Astrocyte (in vitro differentiated cells and primary cell): Measurements from ENCODE around the gene TPRKB. TPM values are rescaled to one million over a fixed set of nuclear protein-coding genes. Genes with fewer than 3 reads are reported as not detected.
"Not testable (repeated sequence)": the region's sequence is repeated elsewhere in the genome, so short reads cannot be mapped to it uniquely, and the experiment has no call there.

ENCODE experiments used
- DNase-seq: peaks from one replicate; pipeline ENCODE4 v3.0.0-alpha.2; 2010; ENCODE audit warnings: low read depth
- FAIRE-seq: peaks from 2 replicates; lab custom pipeline; 2011; peaks lifted over from hg19 to GRCh38; lab: Jason Lieb, UNC
- H2AFZ ChIP-seq: 2 replicates; pipeline ENCODE4 v1.6.0; 2012; ENCODE audit warnings: low read depth, low read length, inconsistent platforms
- H3K27ac ChIP-seq: 2 replicates; pipeline ENCODE4 v1.5.1; 2011; ENCODE audit warnings: low read depth, low read length, inconsistent platforms
- H3K27me3 ChIP-seq: 2 replicates; pipeline ENCODE4 v1.6.0; 2011; ENCODE audit warnings: low read length, inconsistent platforms; ENCODE audit not compliant: insufficient read depth
- H3K36me3 ChIP-seq: 2 replicates; pipeline ENCODE4 v1.5.1; 2011; ENCODE audit warnings: low read length, inconsistent platforms; ENCODE audit not compliant: insufficient read depth
- H3K4me1 ChIP-seq: 2 replicates; pipeline ENCODE4 v1.5.1; 2011; ENCODE audit warnings: low read length, inconsistent platforms; ENCODE audit not compliant: insufficient read depth
- H3K4me2 ChIP-seq: 2 replicates; pipeline ENCODE4 v1.6.0; 2012; ENCODE audit warnings: low read length, inconsistent platforms
- H3K4me3 ChIP-seq: 2 replicates; pipeline ENCODE4 v1.5.1; 2011; ENCODE audit warnings: low read depth, mild to moderate bottlenecking, low read length, inconsistent platforms; ENCODE audit not compliant: insufficient read depth
- H3K79me2 ChIP-seq: 2 replicates; pipeline ENCODE4 v1.6.0; 2012; ENCODE audit warnings: mild to moderate bottlenecking, low read length, inconsistent platforms; ENCODE audit not compliant: insufficient read depth
- H3K9ac ChIP-seq: 2 replicates; pipeline ENCODE4 v1.6.0; 2012; ENCODE audit warnings: mild to moderate bottlenecking, low read length, inconsistent platforms
- H3K9me3 ChIP-seq: 2 replicates; pipeline ENCODE4 v1.5.1; 2012; ENCODE audit warnings: low read depth, mild to moderate bottlenecking, low read length, inconsistent platforms; ENCODE audit not compliant: insufficient read depth
- H4K20me1 ChIP-seq: 2 replicates; pipeline ENCODE4 v1.6.0; 2012; ENCODE audit warnings: low read length, inconsistent platforms; ENCODE audit not compliant: insufficient read depth
- H3K27ac Mint-ChIP-seq: one replicate; pipeline ENCODE4 v1.8.0; 2021; ENCODE audit warnings: mild to moderate bottlenecking, mixed read lengths; ENCODE audit not compliant: unreplicated experiment
- H3K27me3 Mint-ChIP-seq: one replicate; pipeline ENCODE4 v1.8.0; 2021; ENCODE audit warnings: low read depth, mixed read lengths; ENCODE audit not compliant: unreplicated experiment
- H3K36me3 Mint-ChIP-seq: one replicate; pipeline ENCODE4 v1.8.0; 2021; ENCODE audit warnings: low read depth, mixed read lengths; ENCODE audit not compliant: unreplicated experiment
- H3K4me1 Mint-ChIP-seq: one replicate; pipeline ENCODE4 v1.8.0; 2021; ENCODE audit warnings: low read depth, mixed read lengths; ENCODE audit not compliant: unreplicated experiment
- H3K4me3 Mint-ChIP-seq: one replicate; pipeline ENCODE4 v1.8.0; 2021; ENCODE audit warnings: mild to moderate bottlenecking, moderate library complexity, mixed read lengths; ENCODE audit not compliant: unreplicated experiment
- H3K9me3 Mint-ChIP-seq: one replicate; pipeline ENCODE4 v1.8.0; 2021; ENCODE audit warnings: mild to moderate bottlenecking, mixed read lengths; ENCODE audit not compliant: unreplicated experiment
- EZH2 ChIP-seq: IDR thresholded peaks from 2 replicates; pipeline ENCODE4 v1.6.1; 2012; ENCODE audit warnings: mild to moderate bottlenecking, low read length, inconsistent platforms; ENCODE audit not compliant: insufficient read depth
- total RNA-seq: library from RNA; stranded (reverse); gene quantifications from 2 replicates; pipeline ENCODE4 v1.2.1, GENCODE V29; 2021
- TF ChIP-seq, protein P1 (sequence below): IDR thresholded peaks from 2 replicates; pipeline ENCODE4 v1.5.1; 2011; ENCODE audit warnings: low read depth, mild to moderate bottlenecking, inconsistent platforms, low read length, moderate library complexity; ENCODE audit not compliant: insufficient read depth

The TPRKB gene
- total RNA-seq, 1 donor from 2014 or later: 21.3 TPM

DNA sequence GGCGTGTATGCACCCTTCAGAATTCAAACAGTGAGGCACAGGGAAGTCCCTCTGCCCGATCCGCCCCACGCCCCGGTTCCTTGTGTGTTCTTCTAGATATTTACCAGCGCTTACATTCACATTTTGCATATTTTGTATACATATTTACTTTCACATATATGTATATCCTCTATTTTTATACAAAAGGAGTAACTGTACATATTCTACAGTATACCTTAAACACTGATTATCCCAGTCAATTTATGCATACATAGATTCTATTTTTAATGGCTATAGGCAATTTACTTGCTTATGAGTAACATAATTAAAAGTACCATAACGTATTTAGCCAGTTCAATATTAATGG lies 43.1 kb upstream of the TPRKB start:
- Mint-ChIP-seq H3K9me3 (no peaks in the 10 kb centered on the region), H3K4me3 (peak overlapping the region; percentile 99), H3K4me1 (peaks cover 16% of the 10 kb centered on the region), H3K27ac (peak overlapping the region; percentile 99), H3K36me3 (peaks cover 8% of the 10 kb centered on the region), H3K27me3 (no peaks in the 10 kb centered on the region)
- Histone ChIP-seq H3K79me2 (peaks cover 41% of the 10 kb centered on the region), H2AFZ (peak overlapping the region; percentile 95), H4K20me1 (peaks cover 12% of the 10 kb centered on the region), H3K4me3 (peak overlapping the region; percentile 98), H3K36me3 (peaks cover 4% of the 10 kb centered on the region), H3K4me1 (peaks cover 6% of the 10 kb centered on the region), H3K4me2 (peak overlapping the region; percentile 89), H3K9ac (peak overlapping the region; percentile 97), H3K27ac (peak overlapping the region; percentile 92), H3K9me3 (no peaks in the 10 kb centered on the region), H3K27me3 (no peaks in the 10 kb centered on the region)
- DNase-seq: no peak
- FAIRE-seq: no peak
- TF ChIP-seq, protein P1, sequence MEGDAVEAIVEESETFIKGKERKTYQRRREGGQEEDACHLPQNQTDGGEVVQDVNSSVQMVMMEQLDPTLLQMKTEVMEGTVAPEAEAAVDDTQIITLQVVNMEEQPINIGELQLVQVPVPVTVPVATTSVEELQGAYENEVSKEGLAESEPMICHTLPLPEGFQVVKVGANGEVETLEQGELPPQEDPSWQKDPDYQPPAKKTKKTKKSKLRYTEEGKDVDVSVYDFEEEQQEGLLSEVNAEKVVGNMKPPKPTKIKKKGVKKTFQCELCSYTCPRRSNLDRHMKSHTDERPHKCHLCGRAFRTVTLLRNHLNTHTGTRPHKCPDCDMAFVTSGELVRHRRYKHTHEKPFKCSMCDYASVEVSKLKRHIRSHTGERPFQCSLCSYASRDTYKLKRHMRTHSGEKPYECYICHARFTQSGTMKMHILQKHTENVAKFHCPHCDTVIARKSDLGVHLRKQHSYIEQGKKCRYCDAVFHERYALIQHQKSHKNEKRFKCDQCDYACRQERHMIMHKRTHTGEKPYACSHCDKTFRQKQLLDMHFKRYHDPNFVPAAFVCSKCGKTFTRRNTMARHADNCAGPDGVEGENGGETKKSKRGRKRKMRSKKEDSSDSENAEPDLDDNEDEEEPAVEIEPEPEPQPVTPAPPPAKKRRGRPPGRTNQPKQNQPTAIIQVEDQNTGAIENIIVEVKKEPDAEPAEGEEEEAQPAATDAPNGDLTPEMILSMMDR: no peak
- no peak for TF ChIP-seq EZH2

DNA sequence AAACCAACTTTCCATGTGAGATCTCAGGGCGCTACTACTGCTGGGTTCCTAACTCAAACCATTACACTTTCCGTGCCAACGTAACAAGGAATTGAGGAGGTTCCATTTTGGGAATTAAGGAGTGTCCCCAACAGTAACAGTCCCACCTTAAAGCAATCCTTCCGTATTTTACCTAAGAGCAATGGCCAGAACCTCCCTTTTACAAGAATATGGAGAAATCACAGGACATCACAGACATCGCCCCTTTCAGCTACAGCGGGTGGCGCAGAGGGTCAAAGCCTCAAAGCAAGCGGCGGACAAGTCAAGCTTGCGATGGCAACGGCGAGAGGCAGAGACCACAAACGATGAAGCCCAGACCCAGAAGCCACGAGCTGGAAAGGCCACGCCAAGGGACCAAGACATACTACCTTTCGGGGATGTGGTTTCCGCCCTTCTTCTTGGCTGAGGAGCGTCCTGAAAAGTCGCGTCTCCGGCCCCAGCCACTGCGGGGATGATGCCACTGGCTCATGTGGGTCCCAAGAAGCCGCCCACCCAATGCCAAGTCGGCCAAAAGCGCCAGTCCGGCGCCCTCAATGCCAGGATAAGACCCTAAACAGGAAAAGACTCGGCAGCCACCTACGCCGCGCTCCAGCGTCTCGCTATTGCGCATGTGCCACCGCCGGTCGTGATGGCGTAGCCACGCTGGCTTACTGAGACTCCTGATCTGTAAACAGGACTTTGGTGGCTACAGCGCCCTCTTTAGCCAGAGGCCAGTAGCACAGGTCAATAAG lies 42.5 kb upstream of the TPRKB start, which contains the start of gene DUSP11:
TSS of gene DUSP11 (minus strand) at position 637 of the 770 bp plus-strand sequence. CDS start at position 508, 129 bp downstream.
- Mint-ChIP-seq H3K36me3 (peaks cover 11% of the 10 kb centered on the region), H3K9me3 (no peaks in the 10 kb centered on the region), H3K27ac (peak within 1 kb of the TSS; percentile 99), H3K4me3 (peak within 1 kb of the TSS; percentile 99), H3K4me1 (peaks cover 16% of the 10 kb centered on the region), H3K27me3 (no peaks in the 10 kb centered on the region)
- Histone ChIP-seq H4K20me1 (peaks cover 12% of the 10 kb centered on the region), H3K36me3 (peaks cover 9% of the 10 kb centered on the region), H3K4me1 (peaks cover 6% of the 10 kb centered on the region), H3K4me3 (peak within 1 kb of the TSS; percentile 98), H2AFZ (peak within 1 kb of the TSS; percentile 95), H3K27me3 (no peaks in the 10 kb centered on the region), H3K9ac (peak within 1 kb of the TSS; percentile 97), H3K9me3 (no peaks in the 10 kb centered on the region), H3K79me2 (peaks cover 45% of the 10 kb centered on the region), H3K4me2 (peak within 1 kb of the TSS; percentile 89), H3K27ac (peak within 1 kb of the TSS; percentile 92)
- FAIRE-seq: peak; percentile 83
- DNase-seq: peak; percentile 74
- TF ChIP-seq EZH2: no peak
- TF ChIP-seq, protein P1: peak; percentile 93

DNA sequence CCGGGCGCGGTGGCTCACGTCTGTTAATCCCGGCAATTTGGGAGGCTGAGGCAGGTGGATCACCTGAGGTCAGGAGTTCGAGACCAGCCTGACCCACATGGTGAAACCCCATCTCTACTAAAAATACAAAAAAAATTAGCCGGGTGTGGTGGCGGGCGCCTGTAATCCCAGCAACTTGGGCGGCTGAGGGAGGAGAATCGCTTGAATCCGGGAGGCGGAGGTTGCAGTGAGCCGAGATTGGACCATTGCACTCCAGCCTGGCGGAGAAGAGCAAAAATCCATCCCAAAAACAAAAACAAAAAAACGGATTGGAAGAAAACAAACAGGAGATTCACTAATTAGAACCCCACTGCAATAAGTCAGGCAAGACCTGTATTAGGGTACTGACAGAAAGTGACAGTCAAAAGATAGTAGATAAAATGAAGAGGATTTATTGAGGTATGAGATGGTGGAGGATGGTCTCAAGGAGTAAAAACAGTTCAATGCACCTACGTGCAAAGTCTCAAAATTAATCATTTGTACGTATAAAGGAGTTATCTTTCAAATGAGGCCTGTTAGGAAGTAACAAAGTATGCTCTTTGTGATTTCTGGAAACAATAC lies 41.8 kb upstream of the TPRKB start:
- H3K9me3 ChIP-seq, H3K27me3 Mint-ChIP-seq, H3K27me3 ChIP-seq, H3K4me1 ChIP-seq, H3K9me3 Mint-ChIP-seq, DNase-seq, FAIRE-seq: not testable (repeated sequence)
- Histone ChIP-seq H4K20me1 (peaks cover 17% of the 10 kb centered on the region), H3K9ac (peak overlapping the region; percentile 97), H3K4me2 (peak overlapping the region; percentile 89), H3K79me2 (peaks cover 51% of the 10 kb centered on the region), H3K27ac (peak overlapping the region; percentile 92), H3K36me3 (peaks cover 15% of the 10 kb centered on the region), H3K4me3 (peak overlapping the region; percentile 98), H2AFZ (peak overlapping the region; percentile 95)
- peaks cover 22% of the 10 kb centered on the region for H3K4me1 Mint-ChIP-seq
- peak overlapping the region; percentile 99 for H3K4me3 Mint-ChIP-seq
- peak overlapping the region; percentile 99 for H3K27ac Mint-ChIP-seq
- peaks cover 14% of the 10 kb centered on the region for H3K36me3 Mint-ChIP-seq
